ENCODE measurements around the gene FBXW12. TPM values are rescaled to one million over a fixed set of nuclear protein-coding genes. Genes with fewer than 3 reads are reported as not detected.
"Not testable (repeated sequence)": the region's sequence is repeated elsewhere in the genome, so short reads cannot be mapped to it uniquely, and the experiment has no call there.

FBXW12 gene
- polyA plus RNA-seq (ENCODE audit: insufficient read depth in 1 of 5, insufficient read length in 5 of 5, low replicate concordance in 1 of 5) = under 1 TPM; 0.29 to 0.46 (median 0.34) TPM
- long read RNA-seq, donor 1 = 0 reads
- long read RNA-seq, donor 2 = 0 reads
- long read RNA-seq, donor 3 = 0 reads
- long read RNA-seq, donor 4 = 0 reads
- long read RNA-seq, donor 5, partial matches to known transcripts = 5 of 5 reads
- long read RNA-seq, donor 5, other reads (novel, unspliced or antisense) = 0 of 5 reads
- long read RNA-seq, donor 6 = 0 reads
- long read RNA-seq, donor 7 = 0 reads
- long read RNA-seq, donor 8 = 0 reads

GRCh38 chr3:48371651-48372376 lies at the start of gene FBXW12:
FBXW12 (plus strand) TSS chr3:48372219; CDS start chr3:48372768, 549 bp downstream.
- no peak for DNase-seq

GRCh38 chr3:48331706-48332435 lies 40.1 kb upstream of the FBXW12 start:
- DNase-seq = not testable (repeated sequence)

GRCh38 chr3:48333346-48334245 lies 38.4 kb upstream of the FBXW12 start, which contains the start of gene SPINK8:
SPINK8 (minus strand) TSS chr3:48333661; CDS start chr3:48328341, 5,320 bp downstream.
- not testable (repeated sequence) for DNase-seq

GRCh38 chr3:48334605-48335004 lies 37.4 kb upstream of the FBXW12 start:
- DNase-seq = no peak

DNA sequence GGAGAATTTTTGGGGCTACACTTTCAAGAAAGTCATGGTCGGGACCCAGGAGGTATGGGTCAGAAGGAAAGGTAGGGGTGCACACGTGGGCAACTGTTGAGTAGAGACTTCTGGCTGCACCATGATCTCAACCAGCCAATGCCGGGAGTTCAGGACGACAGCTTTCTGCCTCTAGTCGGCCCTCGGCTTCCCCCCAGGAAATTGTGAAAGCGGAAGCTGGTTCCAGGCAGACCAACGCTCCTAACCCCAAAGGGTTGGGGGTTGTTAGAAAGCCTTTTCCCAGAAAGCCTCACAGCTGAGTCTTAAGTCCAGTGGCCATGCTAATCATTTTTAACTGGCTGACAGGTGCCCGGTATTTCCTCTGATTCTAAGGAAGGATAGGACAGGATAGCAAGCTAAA lies 36.7 kb upstream of the FBXW12 start:
- not testable (repeated sequence) for DNase-seq

DNA sequence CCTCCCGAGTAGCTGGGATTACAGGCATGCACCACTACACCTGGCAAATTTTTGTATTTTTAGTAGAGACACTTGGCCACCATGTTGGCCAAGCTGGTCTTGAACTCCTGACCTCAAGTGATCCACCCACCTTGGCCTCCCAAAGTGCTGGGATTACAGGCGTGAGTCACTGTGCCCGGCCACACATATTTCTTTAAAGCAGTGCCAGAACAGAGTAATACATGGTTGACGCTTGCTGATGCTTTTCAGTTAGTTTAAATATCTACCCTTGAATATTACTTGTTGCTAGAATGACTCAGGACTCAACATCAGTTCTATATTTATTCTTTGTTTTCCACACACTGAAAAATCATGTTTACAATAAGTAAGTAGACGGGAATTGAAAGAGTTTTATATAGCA lies 34.5 kb upstream of the FBXW12 start:
- not testable (repeated sequence) for DNase-seq

DNA sequence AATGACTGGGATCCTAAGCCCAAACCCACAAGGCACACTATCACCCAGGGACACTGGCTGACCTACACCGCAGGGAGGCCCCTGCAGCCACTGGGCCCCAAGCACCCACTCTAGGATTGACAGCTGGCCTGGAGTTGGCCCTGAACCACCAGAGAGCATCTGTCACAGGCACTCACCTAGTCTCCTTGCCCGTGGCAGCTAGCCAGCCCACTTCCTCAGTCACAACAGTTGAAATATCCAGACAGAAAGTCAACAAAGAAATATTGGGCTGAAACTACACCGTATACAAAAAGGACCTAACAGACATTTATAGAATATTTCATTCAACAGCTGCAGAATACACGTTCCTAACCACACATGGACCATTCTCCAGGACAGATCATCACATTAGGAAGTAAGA lies 33.4 kb upstream of the FBXW12 start:
- no peak for DNase-seq

- no peak for DNase-seq
These were observed 28.6 kb upstream of the FBXW12 start for GRCh38 chr3:48343432-48343831.

GRCh38 chr3:48344867-48345507 lies 27.0 kb upstream of the FBXW12 start:
- DNase-seq = no peak

GRCh38 chr3:48345946-48346572 lies 26.0 kb upstream of the FBXW12 start:
- no peak for DNase-seq

GRCh38 chr3:48347500-48347899 lies 24.5 kb upstream of the FBXW12 start:
- no peak for DNase-seq

DNA sequence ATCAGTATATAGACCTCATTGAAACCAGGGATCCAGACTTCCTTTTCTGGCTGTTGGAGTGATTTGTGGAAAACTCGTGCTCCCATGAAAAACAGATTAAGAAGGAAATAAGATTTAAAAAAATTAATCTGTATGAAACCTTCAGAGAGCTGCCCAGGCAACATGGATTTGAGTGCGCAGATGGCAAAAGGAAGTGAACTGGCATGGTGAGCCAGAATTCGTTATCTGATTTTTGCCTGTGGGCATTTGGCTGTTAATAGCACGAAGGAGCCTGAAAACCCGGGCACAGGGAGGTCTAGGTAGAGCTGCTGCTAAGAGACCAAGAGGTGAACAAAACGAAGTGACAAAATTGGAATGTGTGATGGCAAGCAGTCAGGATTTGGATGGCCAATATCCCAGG lies 19.5 kb upstream of the FBXW12 start:
- DNase-seq = no peak

DNA sequence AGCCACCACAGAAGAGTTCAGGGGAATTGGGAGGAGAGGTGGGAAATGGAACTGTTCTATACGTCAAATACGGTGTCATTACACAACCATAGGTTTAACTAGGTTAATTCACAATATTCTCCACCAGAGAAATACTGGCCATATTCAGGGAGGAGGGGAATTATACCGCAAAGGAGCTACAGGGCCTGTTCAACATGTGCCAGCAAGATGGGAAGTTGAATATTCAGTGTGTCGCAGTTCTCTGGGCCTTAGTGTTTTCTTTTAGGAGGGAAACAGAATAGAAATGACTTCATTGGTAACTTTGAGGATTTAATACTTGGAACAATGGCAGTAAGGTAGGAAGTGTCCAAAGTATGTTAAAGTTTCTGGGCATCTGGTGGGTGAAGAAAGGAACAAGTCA lies 18.0 kb upstream of the FBXW12 start:
- no peak for DNase-seq

GRCh38 chr3:48356419-48356818 lies 15.6 kb upstream of the FBXW12 start:
- DNase-seq = peak in 1 of 2 donors; percentile 2

DNA sequence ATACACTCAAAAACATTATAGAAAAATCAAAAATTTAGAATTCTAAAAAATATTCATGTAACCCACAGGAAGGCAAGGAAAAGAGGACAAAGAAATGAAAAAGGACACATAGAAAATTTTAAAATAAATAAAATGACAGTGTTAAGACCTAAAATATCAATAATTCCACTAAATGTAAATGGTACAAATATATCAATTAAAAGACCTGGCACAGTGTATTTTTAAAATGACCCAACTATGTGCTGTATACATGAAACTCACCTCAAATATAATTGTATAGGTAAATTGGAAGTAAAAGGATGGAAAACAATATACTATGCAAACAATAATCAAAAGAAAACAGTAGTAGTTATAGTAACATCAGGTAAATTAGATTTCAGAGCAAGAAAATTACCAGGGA lies 10.1 kb upstream of the FBXW12 start:
- no peak for DNase-seq

GRCh38 chr3:48364840-48365239 lies 7.2 kb upstream of the FBXW12 start:
- no peak for DNase-seq

- peak; percentile 6 to 15 for DNase-seq
These were observed 4.8 kb upstream of the FBXW12 start for GRCh38 chr3:48367201-48367600.

DNA sequence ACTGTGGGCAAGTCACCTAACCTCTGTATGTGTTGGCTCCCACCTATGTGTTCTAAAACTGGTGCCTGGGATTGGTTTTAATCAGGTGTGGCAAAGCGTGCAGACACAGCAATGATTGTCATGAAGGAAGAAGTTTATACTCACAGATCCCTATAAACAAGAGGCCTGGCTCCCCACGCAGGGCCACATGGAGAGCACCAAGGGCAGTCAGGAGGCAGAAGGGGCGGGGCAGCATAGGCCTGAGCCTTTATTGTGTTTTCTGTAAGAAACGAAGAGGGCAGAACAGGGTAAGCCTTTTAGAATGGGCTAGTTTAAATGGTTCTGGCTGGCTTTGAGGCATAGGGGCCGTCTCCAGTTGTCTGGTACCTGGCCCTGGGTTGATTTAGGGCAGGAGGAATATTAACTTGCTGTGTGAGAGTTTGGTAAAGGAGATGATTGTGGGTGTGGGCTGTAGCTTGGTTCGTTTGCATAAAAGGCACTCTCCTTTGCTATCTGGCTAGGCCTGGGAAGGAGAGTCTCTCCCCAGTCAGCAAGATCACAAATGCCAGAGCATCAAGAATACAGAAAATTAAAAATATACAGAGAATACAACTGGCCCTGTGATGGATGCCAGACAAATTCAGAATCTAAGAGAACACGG lies 2.2 kb upstream of the FBXW12 start:
- DNase-seq = no peak

DNA sequence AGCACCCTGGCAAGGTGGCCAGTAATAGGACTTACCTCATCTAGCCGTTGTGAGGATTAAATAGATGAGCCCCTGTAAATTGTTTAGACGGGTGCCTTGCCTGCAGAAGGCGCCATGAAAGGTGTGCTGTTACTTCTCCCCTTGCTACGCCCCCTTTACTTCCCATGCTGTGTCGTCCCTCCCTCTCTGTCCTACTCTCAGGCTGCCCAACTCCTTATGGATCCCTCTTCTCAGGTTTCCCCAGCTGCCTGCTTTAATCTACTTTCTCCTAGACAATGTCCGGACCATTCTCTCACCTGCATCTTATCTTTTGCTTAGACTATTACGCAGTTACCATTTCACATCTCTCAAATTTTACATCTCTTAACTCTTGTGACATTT lies 1.7 kb upstream of the FBXW12 start:
- no peak for DNase-seq

GRCh38 chr3:48372377-48372770 lies 355 bp downstream of the FBXW12 start:
- DNase-seq = no peak
